Epithelial cell of proximal tubule (primary cell): ENCODE data around the gene POU6F2. TPM values are rescaled to one million over a fixed set of nuclear protein-coding genes. Genes with fewer than 3 reads are reported as not detected.
"Not testable (repeated sequence)": the region's sequence is repeated elsewhere in the genome, so short reads cannot be mapped to it uniquely, and the experiment has no call there.

ENCODE experiments used
- DNase-seq: peaks from one replicate; pipeline ENCODE4 v3.0.0-alpha.2; 2011; ENCODE audit warnings: low read depth
- H3K4me3 ChIP-seq: 2 replicates; pipeline ENCODE4 v1.5.1; 2011; ENCODE audit warnings: low read depth, mild to moderate bottlenecking, low read length
- total RNA-seq: library from RNA; depleted of rRNA; stranded (reverse); fragments of >200 nt; gene quantifications from 2 replicates; pipeline ENCODE4 v1.2.3, GENCODE V29; 2015
- TF ChIP-seq, protein P1 (sequence below): conservative IDR thresholded peaks from 2 replicates; pipeline ENCODE4 v1.5.1; 2012; ENCODE audit warnings: low read depth, mild to moderate bottlenecking, low read length

Gene POU6F2
- total RNA-seq, 1 donor from 2014 or later = not detected

DNA sequence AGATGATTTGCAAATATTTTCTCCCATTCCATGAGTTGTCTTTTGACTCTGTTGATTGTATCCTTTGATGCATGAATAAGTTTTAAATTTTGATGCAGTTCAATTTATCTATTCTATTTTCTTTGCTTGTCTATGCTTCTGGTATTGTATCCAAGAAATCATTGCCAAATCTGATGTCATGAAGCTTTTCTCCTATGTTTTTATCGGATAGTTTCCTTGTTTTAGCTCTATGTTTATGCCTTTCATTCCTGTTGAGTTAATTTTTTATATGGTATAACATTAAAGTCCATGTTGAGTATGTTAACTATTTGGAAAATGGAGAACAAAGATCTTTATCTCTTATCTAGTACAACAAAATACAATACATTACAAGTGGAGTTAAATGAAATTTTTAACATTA lies 41.1 kb upstream of the POU6F2 start:
- H3K4me3 ChIP-seq = no peak overlapping the region
- DNase-seq = no peak
- TF ChIP-seq, protein P1, sequence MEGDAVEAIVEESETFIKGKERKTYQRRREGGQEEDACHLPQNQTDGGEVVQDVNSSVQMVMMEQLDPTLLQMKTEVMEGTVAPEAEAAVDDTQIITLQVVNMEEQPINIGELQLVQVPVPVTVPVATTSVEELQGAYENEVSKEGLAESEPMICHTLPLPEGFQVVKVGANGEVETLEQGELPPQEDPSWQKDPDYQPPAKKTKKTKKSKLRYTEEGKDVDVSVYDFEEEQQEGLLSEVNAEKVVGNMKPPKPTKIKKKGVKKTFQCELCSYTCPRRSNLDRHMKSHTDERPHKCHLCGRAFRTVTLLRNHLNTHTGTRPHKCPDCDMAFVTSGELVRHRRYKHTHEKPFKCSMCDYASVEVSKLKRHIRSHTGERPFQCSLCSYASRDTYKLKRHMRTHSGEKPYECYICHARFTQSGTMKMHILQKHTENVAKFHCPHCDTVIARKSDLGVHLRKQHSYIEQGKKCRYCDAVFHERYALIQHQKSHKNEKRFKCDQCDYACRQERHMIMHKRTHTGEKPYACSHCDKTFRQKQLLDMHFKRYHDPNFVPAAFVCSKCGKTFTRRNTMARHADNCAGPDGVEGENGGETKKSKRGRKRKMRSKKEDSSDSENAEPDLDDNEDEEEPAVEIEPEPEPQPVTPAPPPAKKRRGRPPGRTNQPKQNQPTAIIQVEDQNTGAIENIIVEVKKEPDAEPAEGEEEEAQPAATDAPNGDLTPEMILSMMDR = no peak

DNA sequence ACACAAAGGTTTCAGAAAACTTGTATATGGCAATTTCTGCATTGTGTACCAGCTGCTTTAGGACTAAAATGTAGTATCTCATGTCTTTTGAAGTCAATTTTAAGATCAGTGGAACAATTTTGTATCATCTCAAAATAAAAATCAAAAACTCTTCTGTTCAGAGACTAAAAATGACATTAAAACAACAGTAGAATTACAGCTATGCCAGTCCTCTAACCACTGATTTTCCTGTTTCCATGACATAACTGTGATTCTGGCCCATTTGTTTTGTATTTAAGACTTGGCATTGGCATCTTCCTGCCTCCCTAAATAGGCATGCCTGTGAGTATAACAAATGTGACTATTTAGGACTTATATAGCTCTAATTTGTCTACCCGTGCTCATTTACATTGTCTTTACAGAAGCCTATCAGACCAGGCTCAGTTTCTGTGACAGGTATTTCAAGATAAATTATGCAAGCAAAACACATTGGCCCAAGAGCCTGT lies 39.7 kb upstream of the POU6F2 start:
- TF ChIP-seq, protein P1 = no peak
- no peak for DNase-seq
- H3K4me3 ChIP-seq = no peak overlapping the region

DNA sequence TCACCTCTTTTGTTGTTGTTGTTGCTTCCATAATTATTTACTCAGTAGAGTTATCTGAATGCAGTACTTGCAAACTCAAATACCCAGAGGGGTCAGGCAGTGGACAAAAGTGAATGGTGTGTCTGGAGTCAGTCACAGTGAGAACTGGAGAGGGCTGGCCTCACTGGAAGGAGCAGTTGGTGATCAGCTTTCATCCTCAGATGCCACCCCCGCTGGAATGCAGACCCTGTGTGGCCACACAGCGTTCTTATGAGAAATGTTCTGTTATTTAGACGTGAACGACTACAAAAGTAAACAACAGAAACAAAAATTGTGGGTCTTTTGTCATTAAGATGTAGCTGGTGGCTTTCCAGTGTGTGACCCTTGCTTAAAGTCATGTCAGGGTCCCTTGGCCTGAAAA lies 39.1 kb upstream of the POU6F2 start:
- no peak overlapping the region for H3K4me3 ChIP-seq
- no peak for DNase-seq
- TF ChIP-seq, protein P1 = no peak

DNA sequence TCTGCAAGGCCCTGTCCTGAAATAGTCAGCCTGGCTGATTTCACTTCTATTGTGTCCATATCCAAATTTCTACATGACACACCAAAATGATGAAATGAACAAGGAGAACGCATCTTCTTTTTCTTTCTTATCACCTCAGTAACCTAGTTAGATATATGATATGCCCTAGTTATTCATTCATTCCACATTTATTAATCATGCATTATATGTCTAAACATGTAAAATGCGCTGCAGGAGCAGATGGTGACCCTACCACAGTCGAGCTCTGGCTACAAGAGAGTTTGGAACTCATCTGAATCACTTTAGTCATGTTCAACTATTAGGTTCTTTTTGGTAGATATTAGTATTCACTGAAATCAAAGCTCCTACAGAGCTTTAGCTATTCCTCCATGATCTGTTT lies 36.9 kb upstream of the POU6F2 start:
- TF ChIP-seq, protein P1 = no peak
- H3K4me3 ChIP-seq = no peak overlapping the region
- no peak for DNase-seq

DNA sequence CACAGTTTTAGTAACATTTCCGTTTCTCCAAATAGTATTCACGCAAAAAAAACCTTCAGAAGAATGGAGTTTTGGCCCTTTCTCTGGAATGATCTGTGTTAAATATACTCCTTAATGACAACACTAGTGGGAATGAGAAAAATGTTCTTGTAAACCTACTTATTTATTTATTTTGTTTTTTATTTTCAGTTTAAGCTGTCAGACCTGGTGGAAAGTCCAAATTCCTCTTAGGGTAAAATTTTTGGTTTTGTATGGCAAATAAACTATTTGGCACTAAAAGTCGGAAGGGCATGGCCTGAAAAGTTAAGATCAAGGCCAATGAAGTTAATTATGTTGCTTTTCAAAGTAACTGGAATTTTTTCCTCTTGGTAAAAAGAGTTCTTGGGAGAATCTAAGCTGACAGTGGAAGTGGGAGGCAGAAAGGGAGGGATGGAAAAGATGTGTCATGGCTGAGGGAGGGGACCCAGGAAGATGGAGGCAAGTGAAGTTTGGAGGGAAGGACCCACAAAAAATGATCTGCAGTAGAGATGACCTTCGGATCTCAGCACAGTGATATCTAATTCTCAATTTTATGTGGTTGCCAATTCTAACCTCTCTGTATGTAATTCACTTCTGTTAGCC lies 35.2 kb upstream of the POU6F2 start:
- no peak for DNase-seq
- TF ChIP-seq, protein P1 = no peak

DNA sequence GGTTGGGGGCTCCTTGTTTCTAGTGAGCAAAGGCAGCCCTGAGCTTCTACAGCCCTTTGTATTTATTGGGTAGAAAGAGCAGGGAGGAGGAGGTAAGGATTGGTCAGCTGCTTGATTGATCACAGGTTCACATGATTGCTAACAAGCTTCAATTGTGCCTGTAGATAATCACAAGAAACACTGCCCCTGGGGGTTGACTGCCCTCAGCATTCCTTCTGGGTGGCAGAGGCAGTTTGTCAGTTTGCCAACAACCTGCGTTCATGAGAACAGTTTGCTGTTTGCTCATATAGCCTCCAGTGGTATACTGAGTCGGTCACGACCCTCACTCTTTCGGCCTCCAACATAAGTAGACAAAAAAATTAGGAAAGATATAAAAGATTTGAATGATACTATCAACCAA lies 30.2 kb upstream of the POU6F2 start:
- DNase-seq = not testable (repeated sequence)

More for the DNA sequence above, 35.2 kb upstream of the POU6F2 start:
- H3K4me3 ChIP-seq = no peak overlapping the region

DNA sequence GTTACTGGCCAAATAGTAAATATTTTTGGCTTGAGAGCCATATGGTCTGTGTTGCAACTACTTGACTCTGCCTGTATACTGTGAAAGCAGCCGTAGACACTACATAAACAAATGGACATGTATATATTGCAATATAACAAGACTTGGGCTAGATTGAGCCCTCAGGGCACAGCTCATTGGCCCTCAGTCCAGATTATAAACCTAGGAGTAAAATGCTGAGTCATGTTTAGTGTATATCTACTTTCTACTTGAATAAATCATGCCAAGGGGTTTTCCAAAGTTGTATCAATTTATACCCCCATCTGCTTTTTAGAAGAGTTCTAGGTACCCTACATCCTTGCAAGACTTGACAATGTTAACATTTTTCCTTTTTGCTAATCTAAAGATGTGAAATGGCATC lies 27.4 kb upstream of the POU6F2 start:
- H3K4me3 ChIP-seq = no peak overlapping the region
- no peak for DNase-seq
- TF ChIP-seq, protein P1 = no peak

More for the DNA sequence above, 30.2 kb upstream of the POU6F2 start:
- H3K4me3 ChIP-seq = not testable (repeated sequence)
